CD4-positive, alpha-beta memory T cell (primary cell): ENCODE data around the gene COL26A1. TPM values are rescaled to one million over a fixed set of nuclear protein-coding genes. Genes with fewer than 3 reads are reported as not detected.
"Not testable (repeated sequence)": the region's sequence is repeated elsewhere in the genome, so short reads cannot be mapped to it uniquely, and the experiment has no call there.

ENCODE experiments used
- CTCF ChIA-PET: fragments of 350-600 bp; sonication (Branson Sonifier 250); formaldehyde crosslinking; loops from one replicate; lab custom pipeline; 2021; ENCODE audit warnings: inconsistent platforms; ENCODE audit not compliant: partially characterized antibody; lab: Charles Lee
- POLR2A ChIA-PET: fragments of 350-600 bp; sonication (Branson Sonifier 250); formaldehyde crosslinking; loops from one replicate; lab custom pipeline; 2021; ENCODE audit not compliant: partially characterized antibody; lab: Charles Lee
- DNase-seq, 5 donors: peaks; one replicate each; pipeline versions ENCODE4 v3.0.0 to v3.0.0-alpha.2; 2020 to 2022; ENCODE audit warnings: mixed read lengths in 1 of 5
- H3K27ac ChIP-seq: one replicate; pipeline ENCODE4 v1.7.0; 2013; ENCODE audit warnings: low read depth, low read length
- H3K27me3 ChIP-seq: 2 replicates; pipeline ENCODE4 v1.7.0; 2013; ENCODE audit warnings: mild to moderate bottlenecking, low read length, moderate library complexity; ENCODE audit not compliant: insufficient read depth
- H3K36me3 ChIP-seq: 2 replicates; pipeline ENCODE4 v1.7.0; 2013; ENCODE audit warnings: mild to moderate bottlenecking, low read length, moderate library complexity; ENCODE audit not compliant: insufficient read depth
- H3K4me1 ChIP-seq: 2 replicates; pipeline ENCODE4 v1.7.0; 2013; ENCODE audit warnings: mild to moderate bottlenecking, low read length, moderate library complexity; ENCODE audit not compliant: insufficient read depth
- H3K4me3 ChIP-seq, 2 donors: one replicate each; pipeline ENCODE4 v1.7.0; 2013; ENCODE audit warnings: low read length in 2 of 2, mild to moderate bottlenecking in 1 of 2
- H3K9me3 ChIP-seq, 2 donors: one replicate each; pipeline ENCODE4 v1.7.0; 2013; ENCODE audit warnings: low read length in 2 of 2, control low read depth in 1 of 2; ENCODE audit not compliant: control insufficient read depth in 1 of 2
- H3K27ac Mint-ChIP-seq, 7 donors: one replicate each; pipeline ENCODE4 v1.8.0; 2020 to 2021; ENCODE audit warnings: mixed read lengths in 7 of 7, mild to moderate bottlenecking in 6 of 7, inconsistent platforms in 3 of 7, moderate library complexity in 3 of 7
- H3K27me3 Mint-ChIP-seq, 2 donors: one replicate each; pipeline ENCODE4 v1.8.0; 2020 to 2021; ENCODE audit warnings: mixed read lengths in 2 of 2
- H3K36me3 Mint-ChIP-seq, 2 donors: one replicate each; pipeline ENCODE4 v1.8.0; 2020 to 2021; ENCODE audit warnings: mixed read lengths in 2 of 2, inconsistent platforms in 1 of 2, mild to moderate bottlenecking in 1 of 2
- H3K4me1 Mint-ChIP-seq, 4 donors: one replicate each; pipeline ENCODE4 v1.8.0; 2020 to 2021; ENCODE audit warnings: mixed read lengths in 4 of 4, mild to moderate bottlenecking in 1 of 4
- H3K4me3 Mint-ChIP-seq, 8 donors: one replicate each; pipeline ENCODE4 v1.8.0; 2020 to 2021; ENCODE audit warnings: mixed read lengths in 8 of 8, mild to moderate bottlenecking in 7 of 8, moderate library complexity in 6 of 8, inconsistent platforms in 3 of 8
- H3K9me3 Mint-ChIP-seq, 8 donors: one replicate each; pipeline ENCODE4 v1.8.0; 2020 to 2021; ENCODE audit warnings: mixed read lengths in 8 of 8, mild to moderate bottlenecking in 5 of 8, inconsistent platforms in 3 of 8, moderate library complexity in 1 of 8
- intact Hi-C: fragments of 100-400 bp; cut with micrococcal nuclease; formaldehyde crosslinking; loops from one replicate; pipeline ENCODE4 v1.15.1; 2023
- polyA plus RNA-seq, 2 donors: library from polyadenylated mRNA; unstranded; fragments of 300-500 nt; fragmentation: Illumina TruSeq; gene quantifications; one replicate each; pipeline ENCODE4 v1.2.3, GENCODE V29; 2021
- total RNA-seq, 2 experiments: library from RNA; stranded (reverse); gene quantifications; one replicate each; pipeline ENCODE4 v1.2.3, GENCODE V29; 2021

COL26A1 gene
- total and polyA plus RNA-seq, 4 experiments from 2014 or later: not detected

GRCh38 chr7:101598986-101599771, 236.5 kb downstream of the COL26A1 start:
- Histone ChIP-seq H3K4me1 (no peaks in the 10 kb centered on the region), H3K4me3 (no peak overlapping the region), H3K9me3 (no peaks in the 10 kb centered on the region), H3K36me3 (no peaks in the 10 kb centered on the region), H3K27ac (no peak overlapping the region), H3K27me3 (no peaks in the 10 kb centered on the region)
- Mint-ChIP-seq H3K9me3 (peaks cover 0 to 2% (median 0%) of the 10 kb centered on the region in 8 donors), H3K27ac (no peak overlapping the region), H3K4me3 (no peak overlapping the region), H3K36me3 (no peaks in the 10 kb centered on the region), H3K4me1 (peaks cover 0 to 3% (median 0%) of the 10 kb centered on the region in 4 donors), H3K27me3 (peaks cover 3 to 4% of the 10 kb centered on the region in 2 donors)
- POLR2A ChIA-PET: no interaction called here
- intact Hi-C loops: no loop called here
- no peak for DNase-seq
- CTCF ChIA-PET: interaction anchor here (1.4 to 3.0 kb wide), 2 partner anchors 11 to 672 kb away, joined by 3 to 10 read pairs; no protein-coding TSS in a partner anchor

- no peak overlapping the region for H3K4me3 ChIP-seq
- DNase-seq: no peak
- Mint-ChIP-seq H3K36me3 (no peaks in the 10 kb centered on the region), H3K27me3 (peaks cover under 1% of the 10 kb centered on the region in 2 donors), H3K9me3 (peaks cover 0 to 2% (median 0%) of the 10 kb centered on the region in 8 donors), H3K4me3 (no peak overlapping the region), H3K27ac (no peak overlapping the region), H3K4me1 (peaks cover 0 to 3% (median 0%) of the 10 kb centered on the region in 4 donors)
- ChIA-PET POLR2A (no interaction called here), CTCF (interaction anchor here (0.8 to 3.0 kb wide), 3 partner anchors 10 to 672 kb away, joined by 3 to 10 read pairs (median 3); no protein-coding TSS in a partner anchor)
- intact Hi-C loops: no loop called here
- no peaks in the 10 kb centered on the region for H3K4me1 ChIP-seq
- no peaks in the 10 kb centered on the region for H3K36me3 ChIP-seq
- no peaks in the 10 kb centered on the region for H3K9me3 ChIP-seq
- no peaks in the 10 kb centered on the region for H3K27me3 ChIP-seq
- H3K27ac ChIP-seq: no peak overlapping the region
These were observed 237.1 kb downstream of the COL26A1 start for GRCh38 chr7:101599787-101600186.

DNA sequence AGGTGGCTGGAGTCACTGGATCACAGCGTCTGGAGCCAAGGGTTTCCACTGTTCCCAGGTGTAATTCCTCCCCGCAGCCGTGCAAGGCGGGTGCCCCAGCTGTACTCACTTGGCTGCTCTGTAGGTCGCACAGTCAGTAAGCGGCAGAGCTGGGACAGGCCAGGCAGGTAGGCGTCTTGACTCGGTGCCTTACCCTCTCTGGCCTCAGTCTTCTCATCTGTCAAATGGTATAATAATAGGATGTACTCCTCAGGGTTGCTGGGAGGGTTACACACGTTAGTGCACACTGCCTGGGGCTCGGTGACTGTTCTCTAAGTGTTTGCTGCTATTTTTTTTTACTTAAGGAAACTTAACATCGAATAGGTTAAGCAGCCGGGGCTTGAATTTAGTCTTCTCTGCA, 239.4 kb downstream of the COL26A1 start:
- Mint-ChIP-seq H3K4me1 (peaks cover 0 to 3% (median 0%) of the 10 kb centered on the region in 4 donors), H3K27me3 (no peaks in the 10 kb centered on the region), H3K4me3 (no peak overlapping the region), H3K9me3 (no peaks in the 10 kb centered on the region), H3K27ac (no peak overlapping the region), H3K36me3 (no peaks in the 10 kb centered on the region)
- no peak overlapping the region for H3K4me3 ChIP-seq
- no peaks in the 10 kb centered on the region for H3K4me1 ChIP-seq
- intact Hi-C loops: loop anchor here (1.0 kb wide), 1 partner anchor 634 kb away; no protein-coding TSS in a partner anchor
- H3K9me3 ChIP-seq: no peaks in the 10 kb centered on the region
- POLR2A ChIA-PET: no interaction called here
- DNase-seq: no peak
- no peaks in the 10 kb centered on the region for H3K27me3 ChIP-seq
- CTCF ChIA-PET: interaction anchor here (1.1 to 1.5 kb wide), 2 partner anchors 22 to 142 kb away, joined by 5 to 6 read pairs; no protein-coding TSS in a partner anchor
- H3K36me3 ChIP-seq: no peaks in the 10 kb centered on the region
- H3K27ac ChIP-seq: no peak overlapping the region

DNA sequence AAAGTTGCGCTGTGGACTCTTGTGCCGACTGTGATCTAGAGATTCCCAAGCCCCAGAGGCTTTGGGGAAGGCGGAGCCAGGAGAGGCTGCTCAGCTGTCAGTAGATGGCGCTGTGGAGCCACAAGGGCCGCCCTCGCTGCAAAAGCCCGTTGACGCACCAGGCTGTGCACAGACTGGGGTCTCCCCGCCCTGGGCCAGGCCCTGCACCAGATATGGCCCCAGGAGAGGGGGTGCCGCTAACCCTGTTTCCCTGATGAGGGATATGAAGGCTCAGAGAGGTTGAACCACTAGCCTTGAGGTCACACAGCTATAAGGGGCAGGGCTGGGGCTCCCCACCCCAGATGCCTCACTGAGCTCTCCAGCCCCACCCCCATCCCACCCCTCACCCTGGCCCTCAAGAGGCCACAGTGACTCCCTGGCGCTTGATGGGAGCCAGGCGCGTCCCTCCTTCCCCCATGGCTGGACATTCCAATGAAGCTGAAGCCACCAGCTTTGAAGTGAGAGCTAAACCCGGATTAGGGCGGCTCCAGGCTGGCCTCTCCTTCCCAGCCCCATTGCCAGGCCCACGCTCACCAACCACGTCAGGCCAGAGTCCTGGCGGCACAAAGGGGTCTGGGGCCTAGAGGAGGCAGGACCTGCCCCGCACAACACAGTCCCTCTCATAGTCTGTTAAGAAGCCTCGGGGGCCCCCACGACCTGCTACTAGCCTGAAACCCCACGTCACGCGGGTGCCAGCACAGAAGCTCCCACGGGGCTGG, 240.0 kb downstream of the COL26A1 start:
- peaks cover 0 to 3% (median 0%) of the 10 kb centered on the region in 4 donors for H3K4me1 Mint-ChIP-seq
- no peaks in the 10 kb centered on the region for H3K4me1 ChIP-seq
- ChIA-PET POLR2A (no interaction called here), CTCF (interaction anchor here (0.8 to 2.3 kb wide), 10 partner anchors 11 to 669 kb away, joined by 3 to 9 read pairs (median 4); no protein-coding TSS in a partner anchor)
- H3K9me3 ChIP-seq: no peaks in the 10 kb centered on the region
- no peaks in the 10 kb centered on the region for H3K36me3 Mint-ChIP-seq
- no peaks in the 10 kb centered on the region for H3K27me3 ChIP-seq
- H3K27ac ChIP-seq: no peak overlapping the region
- no peaks in the 10 kb centered on the region for H3K36me3 ChIP-seq
- no peaks in the 10 kb centered on the region for H3K27me3 Mint-ChIP-seq
- H3K4me3 ChIP-seq: no peak overlapping the region
- H3K4me3 Mint-ChIP-seq: no peak overlapping the region
- DNase-seq: peak; percentile 45 to 54 (median 48)
- no peaks in the 10 kb centered on the region for H3K9me3 Mint-ChIP-seq
- intact Hi-C loops: loop anchor here (1.0 kb wide), 1 partner anchor 634 kb away; no protein-coding TSS in a partner anchor
- H3K27ac Mint-ChIP-seq: no peak overlapping the region

DNA sequence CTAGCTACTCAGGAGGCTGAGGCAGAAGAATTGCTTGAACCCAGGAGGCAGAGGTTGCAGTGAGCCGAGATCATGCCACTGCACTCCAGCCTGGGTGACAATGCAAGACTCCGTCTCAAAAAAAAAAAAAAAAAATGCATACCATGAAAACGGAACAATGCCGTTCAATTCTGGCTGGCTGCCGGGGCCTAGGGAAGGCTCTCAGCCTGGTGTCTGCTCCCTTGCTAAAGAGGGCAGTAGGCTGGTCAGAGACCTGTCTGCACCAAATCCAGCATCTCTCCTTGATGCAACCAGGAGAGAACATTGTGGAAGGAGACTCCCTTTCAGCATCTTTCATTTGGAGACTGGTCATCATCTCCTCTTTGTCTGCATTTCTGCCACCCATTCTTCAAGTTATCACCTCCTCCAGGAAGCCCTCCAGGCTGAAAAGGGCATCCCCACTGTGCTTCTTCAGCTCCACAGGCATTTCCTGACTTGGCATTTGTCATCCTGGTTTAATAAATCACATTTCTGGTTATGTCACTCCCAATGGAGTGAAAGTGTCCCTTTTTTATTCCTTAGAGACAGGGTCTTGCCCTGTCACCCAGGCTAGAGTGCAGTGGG, 241.8 kb downstream of the COL26A1 start:
- H3K4me1 ChIP-seq: no peaks in the 10 kb centered on the region
- H3K27ac Mint-ChIP-seq: no peak overlapping the region
- peaks cover 0 to 3% (median 0%) of the 10 kb centered on the region in 4 donors for H3K4me1 Mint-ChIP-seq
- no peaks in the 10 kb centered on the region for H3K36me3 Mint-ChIP-seq
- H3K4me3 Mint-ChIP-seq: no peak overlapping the region
- ChIA-PET CTCF (interaction anchor here (0.6 to 2.3 kb wide), 8 partner anchors 9 to 667 kb away, joined by 3 to 9 read pairs (median 3); no protein-coding TSS in a partner anchor), POLR2A (no interaction called here)
- intact Hi-C loops: no loop called here
- H3K9me3 ChIP-seq: no peaks in the 10 kb centered on the region
- no peaks in the 10 kb centered on the region for H3K36me3 ChIP-seq
- peak in 1 of 5 donors; percentile 23 for DNase-seq
- H3K4me3 ChIP-seq: no peak overlapping the region
- no peaks in the 10 kb centered on the region for H3K9me3 Mint-ChIP-seq
- no peaks in the 10 kb centered on the region for H3K27me3 ChIP-seq
- no peaks in the 10 kb centered on the region for H3K27me3 Mint-ChIP-seq
- no peak overlapping the region for H3K27ac ChIP-seq

DNA sequence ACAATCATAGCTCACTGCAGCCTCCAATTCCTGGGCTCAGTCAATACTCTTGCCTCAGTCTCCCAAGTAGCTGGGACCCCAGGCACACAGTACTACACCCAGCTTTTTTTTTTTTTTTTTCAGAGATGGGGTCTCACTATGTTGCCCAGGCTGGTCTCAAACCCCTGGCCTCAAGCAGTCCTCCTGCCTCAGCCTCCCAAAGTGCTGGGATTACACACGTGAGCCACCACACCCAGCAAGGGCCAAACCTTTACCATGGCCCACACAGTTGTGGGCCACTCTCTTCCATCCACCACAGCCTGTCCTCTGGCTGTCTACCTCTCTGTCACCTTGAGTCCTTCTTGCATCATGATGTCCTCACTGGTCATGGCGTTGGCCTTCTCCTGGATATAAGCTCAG, 242.3 kb downstream of the COL26A1 start:
- H3K27ac ChIP-seq, POLR2A ChIA-PET, H3K27me3 ChIP-seq, H3K9me3 Mint-ChIP-seq, intact Hi-C loops, H3K36me3 ChIP-seq, H3K36me3 Mint-ChIP-seq, H3K4me1 Mint-ChIP-seq, H3K4me1 ChIP-seq, H3K4me3 ChIP-seq, DNase-seq, H3K27me3 Mint-ChIP-seq, H3K4me3 Mint-ChIP-seq, H3K9me3 ChIP-seq: not testable (repeated sequence)
- H3K27ac Mint-ChIP-seq: peak overlapping the region in 1 of 7 donors; percentile 0
- CTCF ChIA-PET: interaction anchor here (0.6 to 2.3 kb wide), 6 partner anchors 8 to 667 kb away, joined by 3 to 9 read pairs (median 3); no protein-coding TSS in a partner anchor
